GM11168 (cell line): Measurements from ENCODE around the gene SAG.

Experiments
- in situ Hi-C: fragments of 300-500 bp; cut with MboI; formaldehyde crosslinking; loops from one replicate; pipeline ENCODE4 v1.12.0; 2022; ENCODE audit warnings: low sequenced_read_pairs; ENCODE audit not compliant: unreplicated experiment

Gene SAG

DNA sequence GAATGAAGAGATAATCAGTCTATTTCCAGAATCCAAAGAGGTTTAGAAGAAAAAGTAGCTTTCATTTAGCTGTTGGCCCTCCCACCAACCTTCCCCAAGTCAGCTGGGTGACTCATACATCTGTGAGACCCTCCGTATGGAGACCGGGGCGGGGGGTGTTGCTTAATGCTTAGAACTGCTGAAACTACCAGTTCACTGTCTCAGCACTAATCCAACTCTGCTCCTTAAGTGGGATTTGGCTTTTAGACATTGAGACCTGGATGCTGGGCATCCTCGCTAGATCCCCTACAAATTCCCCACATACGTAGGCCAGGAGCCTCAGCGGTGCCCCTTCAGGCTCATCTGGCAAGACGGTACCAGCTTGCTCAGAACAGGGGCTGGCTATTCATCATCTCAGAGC is at the start of gene SAG:
Gene SAG, plus strand, starts transcription at position 252 of the 400 bp plus-strand sequence. CDS start 1,374 bp downstream, outside the sequence.
- in situ Hi-C loops: no loop called here

DNA sequence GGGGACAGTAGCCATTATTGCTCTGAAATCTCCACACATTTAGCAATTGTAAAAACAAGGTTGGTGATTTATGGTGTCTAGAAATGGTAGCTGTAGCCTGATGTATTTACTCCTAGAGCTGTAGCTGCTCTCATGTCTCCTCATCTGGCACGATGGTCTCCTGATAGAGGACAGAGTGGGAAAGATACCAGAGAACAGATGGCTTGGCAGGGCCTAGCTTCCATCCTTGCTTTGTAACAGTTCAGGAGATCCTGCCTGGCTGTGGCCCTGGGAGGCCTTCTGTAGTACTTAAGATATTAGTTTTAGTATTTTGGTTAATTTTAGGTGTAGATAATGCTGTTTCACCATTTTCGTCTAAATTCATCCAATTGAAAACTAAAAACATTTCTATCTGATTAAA is 49.4 kb upstream of the SAG start:
- in situ Hi-C loops: no loop called here

- in situ Hi-C loops: no loop called here
Measured at GRCh38 chr2:233259730-233260129, 47.9 kb upstream of the SAG start.

GRCh38 chr2:233260661-233261060 is 47.0 kb upstream of the SAG start:
- in situ Hi-C loops: no loop called here

- in situ Hi-C loops: no loop called here
Measured at GRCh38 chr2:233261819-233262555, 45.6 kb upstream of the SAG start.

GRCh38 chr2:233262562-233262961 is 45.1 kb upstream of the SAG start:
- in situ Hi-C loops: no loop called here

- in situ Hi-C loops: no loop called here
Measured at GRCh38 chr2:233263045-233263570, 44.5 kb upstream of the SAG start.

- in situ Hi-C loops: no loop called here
Measured at GRCh38 chr2:233264667-233265066, 42.9 kb upstream of the SAG start.

DNA sequence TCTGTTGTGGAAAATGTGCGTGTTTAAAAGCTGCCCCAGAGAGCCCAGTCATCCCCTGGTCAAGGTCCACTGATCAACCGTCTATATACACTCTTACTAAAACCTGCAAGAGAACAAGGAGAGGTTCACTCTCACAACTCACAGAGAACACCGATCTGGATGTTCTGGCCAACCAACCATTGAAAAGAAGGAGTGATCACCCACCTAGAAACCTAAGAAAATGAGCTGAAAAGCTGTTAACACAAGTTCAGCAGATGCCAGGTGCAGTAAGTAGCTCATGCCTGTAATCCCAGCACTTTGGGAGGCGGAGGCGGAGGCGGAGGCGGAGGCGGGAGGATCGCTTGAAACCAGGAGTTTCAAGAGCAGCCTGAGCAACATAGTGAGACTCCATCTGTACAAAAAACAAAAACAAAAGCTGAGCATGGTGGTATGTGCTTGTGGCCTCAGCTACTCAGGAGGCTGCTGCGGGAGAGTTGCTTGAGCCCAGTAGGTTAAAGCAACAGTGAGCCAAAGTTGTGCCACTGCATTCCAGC is 41.7 kb upstream of the SAG start:
- in situ Hi-C loops: no loop called here

- in situ Hi-C loops: no loop called here
Measured at GRCh38 chr2:233266481-233266880, 41.1 kb upstream of the SAG start.

- in situ Hi-C loops: no loop called here
Measured at GRCh38 chr2:233267516-233268245, 39.9 kb upstream of the SAG start.

- in situ Hi-C loops: no loop called here
Measured at GRCh38 chr2:233270366-233270765, 37.2 kb upstream of the SAG start.

GRCh38 chr2:233270951-233271350 is 36.7 kb upstream of the SAG start:
- in situ Hi-C loops: no loop called here

DNA sequence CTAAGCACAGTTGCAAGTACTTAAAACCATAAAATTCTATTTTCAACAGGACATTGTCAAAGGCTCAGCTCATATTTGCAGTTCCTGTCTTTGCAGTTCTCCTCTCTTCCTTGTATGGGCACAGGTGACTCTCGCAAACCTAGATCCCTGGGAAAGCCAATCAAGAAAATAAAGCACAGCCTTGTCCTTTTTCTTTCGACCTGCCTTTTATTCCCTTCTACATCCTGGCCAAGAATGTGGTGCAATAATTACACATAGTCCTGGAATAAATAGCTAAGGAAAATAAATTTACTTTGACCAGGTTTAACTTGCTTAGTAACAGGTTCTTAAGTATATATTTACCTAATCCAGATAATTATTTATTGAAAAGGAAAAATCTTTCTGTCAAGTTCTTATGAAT is 35.9 kb upstream of the SAG start:
- in situ Hi-C loops: no loop called here

DNA sequence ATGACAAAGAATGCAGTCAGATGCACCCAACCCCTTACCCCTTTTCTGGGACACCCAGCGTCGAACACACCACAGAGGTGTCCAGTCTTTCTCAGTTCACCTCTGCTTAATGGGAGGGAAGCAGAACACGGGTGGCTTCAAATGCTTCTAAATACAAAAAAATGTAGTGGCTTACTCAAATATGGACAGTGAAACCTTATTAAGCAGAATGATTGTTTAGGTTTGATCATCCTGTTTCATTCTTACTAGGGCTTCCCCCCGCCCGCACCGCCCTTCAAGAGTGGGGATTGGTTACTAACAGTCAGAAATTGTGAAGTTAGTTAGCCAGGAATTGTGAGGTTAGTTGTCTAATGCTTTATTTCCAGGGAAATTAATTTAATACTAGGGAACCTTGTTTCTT is 34.5 kb upstream of the SAG start:
- in situ Hi-C loops: no loop called here

DNA sequence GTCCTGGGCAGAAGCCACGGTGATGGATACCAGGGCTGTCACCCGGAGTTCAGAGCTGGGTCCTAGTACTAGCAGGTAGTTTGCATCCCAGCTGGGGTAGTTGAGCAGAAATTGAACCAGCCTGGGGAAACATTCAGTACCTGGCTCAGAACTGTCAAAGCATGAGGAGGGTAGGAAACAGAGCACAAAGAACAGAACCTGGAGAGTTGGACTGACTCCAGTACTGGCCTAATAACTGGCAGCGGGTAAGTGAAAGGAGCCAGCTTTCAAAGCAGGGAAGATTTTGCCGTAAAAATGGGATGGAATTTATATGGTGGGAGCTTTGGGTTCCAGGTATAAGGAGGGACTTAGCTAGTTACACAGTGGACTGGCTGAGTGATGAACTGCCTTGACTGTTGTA is 32.4 kb upstream of the SAG start:
- in situ Hi-C loops: no loop called here

GRCh38 chr2:233278921-233279320 is 28.7 kb upstream of the SAG start:
- in situ Hi-C loops: no loop called here

DNA sequence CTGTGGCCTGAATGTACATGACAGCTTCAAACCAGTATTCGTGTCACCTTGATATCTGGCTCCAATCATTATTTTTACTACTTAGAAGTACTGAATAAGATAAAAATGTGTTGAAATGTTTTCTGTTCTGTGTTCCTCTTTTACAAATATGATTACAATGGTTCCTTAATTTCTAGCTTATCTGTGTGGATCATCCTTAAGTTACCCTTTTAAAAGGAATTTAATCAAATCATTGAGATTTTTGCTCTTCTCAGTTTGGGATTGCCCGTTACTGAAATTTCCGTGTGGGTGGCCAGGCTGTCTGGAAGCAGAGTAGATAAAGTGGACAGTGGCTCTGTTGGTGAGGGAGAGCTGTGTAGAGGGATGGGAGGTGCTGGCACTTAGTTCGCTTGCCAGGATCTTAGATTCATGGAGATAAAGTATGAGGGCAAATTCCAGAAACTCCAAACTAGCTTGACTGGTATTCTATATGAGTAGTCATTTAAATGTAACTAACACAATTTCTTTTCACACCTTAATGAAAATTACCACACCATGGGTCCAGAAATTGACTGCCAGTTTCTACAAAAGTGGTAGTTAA is 27.4 kb upstream of the SAG start:
- in situ Hi-C loops: no loop called here

- in situ Hi-C loops: no loop called here
Measured at GRCh38 chr2:233281553-233281952, 26.1 kb upstream of the SAG start.

DNA sequence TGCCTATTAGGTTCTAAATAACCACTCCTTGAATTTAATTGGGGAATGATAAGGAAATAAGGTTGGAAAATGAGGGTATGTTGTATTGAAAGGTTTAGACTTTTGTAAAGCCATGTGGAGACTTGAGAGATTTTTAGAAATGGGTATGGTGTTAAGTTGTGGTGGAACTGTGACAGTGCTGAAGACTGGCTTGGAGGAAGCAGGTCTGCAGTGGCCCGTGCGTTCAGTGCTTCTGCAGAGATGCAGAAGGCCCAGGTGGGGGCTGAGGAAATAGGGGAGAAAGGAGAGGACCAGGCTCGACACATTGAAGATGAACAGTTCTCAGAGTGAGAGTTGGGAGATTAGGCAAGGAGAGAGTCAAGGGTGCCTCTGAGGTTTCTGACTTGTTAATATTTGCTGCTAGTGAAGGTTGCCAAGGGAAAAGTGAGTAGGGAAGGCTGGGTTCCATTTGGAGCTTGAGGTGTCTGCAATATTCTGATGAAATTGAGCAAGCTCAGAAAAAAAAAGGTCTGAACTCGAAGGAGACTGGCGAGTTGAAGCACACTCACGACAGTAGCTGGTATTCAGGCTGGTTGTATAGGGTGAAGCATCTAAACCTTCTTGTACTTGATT is 25.5 kb upstream of the SAG start:
- in situ Hi-C loops: no loop called here

DNA sequence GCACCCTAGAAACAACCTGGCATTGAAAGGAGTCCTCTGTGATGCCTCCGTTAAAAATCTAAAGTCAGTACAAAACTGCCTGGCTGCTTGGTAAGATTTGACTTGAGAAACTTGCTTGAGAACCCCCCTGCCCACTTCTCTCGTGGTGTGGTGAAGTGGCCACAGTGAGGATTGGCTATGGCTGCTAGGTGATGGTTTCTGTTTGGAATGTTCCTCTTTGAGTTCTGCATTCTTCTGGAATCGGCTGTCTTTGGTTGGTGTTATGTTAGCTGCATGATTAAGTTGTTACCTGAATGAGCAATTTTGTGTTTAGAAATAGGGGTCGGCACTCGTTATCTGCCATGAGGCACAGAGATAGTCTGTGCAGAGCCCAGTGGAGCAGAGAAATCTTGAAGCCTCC is 21.7 kb upstream of the SAG start:
- in situ Hi-C loops: no loop called here
